H9 (cell line): ENCODE measurements around the gene MED12. TPM values are rescaled to one million over a fixed set of nuclear protein-coding genes. Genes with fewer than 3 reads are reported as not detected.

Source experiments
- DNase-seq: peaks from one replicate; pipeline ENCODE4 v3.0.0-alpha.2; 2017
- H2AFZ ChIP-seq: one replicate; pipeline ENCODE4 v1.6.1; 2013; ENCODE audit warnings: mild to moderate bottlenecking, low read length, control low read depth, moderate library complexity
- H2AK5ac ChIP-seq: 2 replicates; pipeline ENCODE4 v1.6.1; 2013; ENCODE audit warnings: low read length, control low read depth, mixed read lengths; ENCODE audit not compliant: insufficient read length
- H2BK120ac ChIP-seq: one replicate; pipeline ENCODE4 v1.6.1; 2013; ENCODE audit warnings: low read depth, mild to moderate bottlenecking, low read length, control low read depth, inconsistent platforms; ENCODE audit not compliant: poor library complexity, severe bottlenecking
- H2BK12ac ChIP-seq: 2 replicates; pipeline ENCODE4 v1.6.1; 2013; ENCODE audit warnings: low read length, control low read depth, mixed read lengths, low read depth; ENCODE audit not compliant: insufficient read length
- H2BK15ac ChIP-seq: 2 replicates; pipeline ENCODE4 v1.6.1; 2013; ENCODE audit warnings: low read depth, low read length, control low read depth
- H2BK20ac ChIP-seq: one replicate; pipeline ENCODE4 v1.6.1; 2013; ENCODE audit warnings: low read depth, mild to moderate bottlenecking, low read length, control low read depth, inconsistent platforms; ENCODE audit not compliant: poor library complexity, severe bottlenecking
- H2BK5ac ChIP-seq: 2 replicates; pipeline ENCODE4 v1.6.1; 2013; ENCODE audit warnings: low read length, control low read depth, mixed read lengths; ENCODE audit not compliant: insufficient read length
- H3K14ac ChIP-seq: 2 replicates; pipeline ENCODE4 v1.6.1; 2013; ENCODE audit warnings: low read length, control low read depth; ENCODE audit not compliant: insufficient read depth
- H3K18ac ChIP-seq: 2 replicates; pipeline ENCODE4 v1.6.1; 2013; ENCODE audit warnings: low read depth, mild to moderate bottlenecking, mixed read lengths, low read length, control low read depth; ENCODE audit not compliant: insufficient read length
- H3K23ac ChIP-seq: 2 replicates; pipeline ENCODE4 v1.6.1; 2013; ENCODE audit warnings: low read length, control low read depth, mixed read lengths, low read depth; ENCODE audit not compliant: insufficient read length
- H3K23me2 ChIP-seq: 2 replicates; pipeline ENCODE4 v1.6.1; 2013; ENCODE audit warnings: low read depth, mild to moderate bottlenecking, mixed read lengths, low read length, control low read depth; ENCODE audit not compliant: insufficient read length, poor library complexity, severe bottlenecking
- H3K27ac ChIP-seq: 2 replicates; pipeline ENCODE4 v1.5.1; 2013; ENCODE audit warnings: low read length, control low read depth, mixed read lengths, low read depth; ENCODE audit not compliant: insufficient read length
- H3K27me3 ChIP-seq: 2 replicates; pipeline ENCODE4 v1.6.1; 2013; ENCODE audit warnings: low read length, control low read depth, inconsistent platforms; ENCODE audit not compliant: insufficient read depth
- H3K4ac ChIP-seq: 2 replicates; pipeline ENCODE4 v1.6.1; 2013; ENCODE audit warnings: low read depth, mild to moderate bottlenecking, control low read depth, inconsistent platforms, low read length, moderate library complexity
- H3K4me1 ChIP-seq: 2 replicates; pipeline ENCODE4 v1.6.1; 2013; ENCODE audit warnings: low read length, control low read depth, inconsistent platforms; ENCODE audit not compliant: insufficient read depth
- H3K4me2 ChIP-seq: 2 replicates; pipeline ENCODE4 v1.6.1; 2013; ENCODE audit warnings: low read length, control low read depth, mixed read lengths; ENCODE audit not compliant: insufficient read length, insufficient read depth
- H3K56ac ChIP-seq: 2 replicates; pipeline ENCODE4 v1.6.1; 2013; ENCODE audit warnings: low read depth, mild to moderate bottlenecking, mixed read lengths, low read length, control low read depth; ENCODE audit not compliant: insufficient read length
- H3K79me1 ChIP-seq: 2 replicates; pipeline ENCODE4 v1.6.1; 2013; ENCODE audit warnings: low read depth, mild to moderate bottlenecking, moderate library complexity, low read length, control low read depth, inconsistent platforms; ENCODE audit not compliant: insufficient read depth, poor library complexity, severe bottlenecking
- H3K79me2 ChIP-seq: 2 replicates; pipeline ENCODE4 v1.6.1; 2013; ENCODE audit warnings: low read length, control low read depth, inconsistent platforms; ENCODE audit not compliant: insufficient read depth
- H3K9ac ChIP-seq: 2 replicates; pipeline ENCODE4 v1.6.1; 2013; ENCODE audit warnings: low read length, control low read depth, mixed read lengths; ENCODE audit not compliant: insufficient read length; ENCODE audit errors: extremely low read depth
- H3K9me3 ChIP-seq: one replicate; pipeline ENCODE4 v1.6.1; 2013; ENCODE audit warnings: low read depth, low read length, inconsistent platforms; ENCODE audit not compliant: control insufficient read depth
- H3T11ph ChIP-seq: one replicate; pipeline ENCODE4 v1.6.1; 2013; ENCODE audit warnings: mild to moderate bottlenecking, low read length, control low read depth, inconsistent platforms
- H4K20me1 ChIP-seq: one replicate; pipeline ENCODE4 v1.6.1; 2013; ENCODE audit not compliant: control insufficient read depth, insufficient read length, insufficient read depth
- H4K5ac ChIP-seq: 2 replicates; pipeline ENCODE4 v1.6.1; 2013; ENCODE audit warnings: low read depth, mild to moderate bottlenecking, mixed read lengths, low read length, control low read depth; ENCODE audit not compliant: insufficient read length
- H4K8ac ChIP-seq: replicated peaks from 2 replicates; pipeline ENCODE4 v1.6.1; 2013; ENCODE audit warnings: low read length, control low read depth, mixed read lengths, low read depth; ENCODE audit not compliant: insufficient read length
- H4K91ac ChIP-seq: 2 replicates; pipeline ENCODE4 v1.6.1; 2013; ENCODE audit warnings: low read depth, mild to moderate bottlenecking, moderate library complexity, mixed read lengths, low read length, control low read depth; ENCODE audit not compliant: insufficient read length
- H3K27ac Mint-ChIP-seq, 3 experiments: 2 replicates in 2 of 3; 3 replicates in 1 of 3; pipeline ENCODE4 v1.8.0; 2020 to 2021; ENCODE audit warnings: mixed read lengths in 3 of 3, mild to moderate bottlenecking in 1 of 3, moderate library complexity in 1 of 3
- H3K27me3 Mint-ChIP-seq: 2 replicates; pipeline ENCODE4 v1.8.0; 2021; ENCODE audit warnings: low read depth, mild to moderate bottlenecking, moderate library complexity, mixed read lengths
- H3K36me3 Mint-ChIP-seq, 3 experiments: 2 replicates in 2 of 3; 3 replicates in 1 of 3; pipeline ENCODE4 v1.8.0; 2020 to 2021; ENCODE audit warnings: low read depth in 3 of 3, mixed read lengths in 3 of 3; ENCODE audit not compliant: insufficient read depth in 1 of 3
- H3K4me1 Mint-ChIP-seq, 2 experiments: 2 replicates each; pipeline ENCODE4 v1.8.0; 2020; ENCODE audit warnings: mixed read lengths in 2 of 2
- H3K4me3 Mint-ChIP-seq, 2 experiments: 2 replicates in 1 of 2; 3 replicates in 1 of 2; pipeline ENCODE4 v1.8.0; 2020 to 2021; ENCODE audit warnings: mild to moderate bottlenecking in 2 of 2, mixed read lengths in 2 of 2, moderate library complexity in 1 of 2
- H3K9me3 Mint-ChIP-seq, 2 experiments: 2 replicates in 1 of 2; 3 replicates in 1 of 2; pipeline ENCODE4 v1.8.0; 2020; ENCODE audit warnings: mild to moderate bottlenecking in 2 of 2, mixed read lengths in 2 of 2, moderate library complexity in 1 of 2
- CTCF ChIP-seq: fragments of 200-600 bp; sonication (generic); conservative IDR thresholded peaks from 3 replicates; pipeline ENCODE4 v1.8.0; 2021; ENCODE audit warnings: antibody characterized with exemption, mild to moderate bottlenecking
- WGBS: extraction: QIAGEN DNeasy Blood & Tissue Kit; methylation state at CpG from one replicate; pipeline ENCODE4 v1.1.7; 2013; ENCODE audit warnings: missing lambda C conversion rate, low lambda C conversion rate, mixed read lengths; ENCODE audit not compliant: insufficient read length; ENCODE audit errors: extremely low coverage; 5-methylcytosine and 5-hydroxymethylcytosine counted together
- total RNA-seq: library from RNA; stranded (reverse); gene quantifications from 2 replicates; pipeline ENCODE4 v1.2.1, GENCODE V29; 2021

MED12 gene
- total RNA-seq, 1 experiment from 2014 or later = 33.0 TPM

- Histone ChIP-seq H3K4me2 (no peak overlapping the region), H3K27me3 (no peaks in the 10 kb centered on the region), H3K14ac (no peak overlapping the region), H2AFZ (no peak overlapping the region), H2AK5ac (no peak overlapping the region), H2BK12ac (no peak overlapping the region), H2BK120ac (no peak overlapping the region), H3K56ac (no peak overlapping the region), H4K5ac (no peak overlapping the region), H2BK5ac (no peak overlapping the region), H3K9ac (no peak overlapping the region), H3K9me3 (peaks cover 40% of the 10 kb centered on the region), H4K91ac (no peak overlapping the region), H3K23me2 (no peaks in the 10 kb centered on the region), H4K8ac (no peak overlapping the region), H3K23ac (no peak overlapping the region), H3T11ph (no peak overlapping the region), H3K27ac (no peak overlapping the region), H2BK15ac (no peak overlapping the region), H4K20me1 (no peaks in the 10 kb centered on the region), H3K79me2 (no peaks in the 10 kb centered on the region), H3K4ac (no peak overlapping the region), H2BK20ac (no peak overlapping the region), H3K4me1 (no peaks in the 10 kb centered on the region), H3K18ac (no peak overlapping the region), H3K79me1 (no peaks in the 10 kb centered on the region)
- peaks cover 72 to 73% of the 10 kb centered on the region in 2 experiments for H3K9me3 Mint-ChIP-seq
- peaks cover 9 to 12% of the 10 kb centered on the region in 2 experiments; a peak in 3 of 4 replicates for H3K4me1 Mint-ChIP-seq
- peaks cover 4 to 25% (median 15%) of the 10 kb centered on the region in 3 experiments for H3K36me3 Mint-ChIP-seq
- no CpG with 5 or more reads among the region's 3 CpGs for WGBS
- peaks cover 4% of the 10 kb centered on the region for H3K27me3 Mint-ChIP-seq
- H3K4me3 Mint-ChIP-seq = no peak overlapping the region
- no peak overlapping the region for H3K27ac Mint-ChIP-seq
- no peak for DNase-seq
- TF ChIP-seq CTCF = no peak
Measured at GRCh38 chrX:71160475-71160874, 42.1 kb downstream of the MED12 start.
